OCI-LY7 (cell line): Measurements from ENCODE around the gene GPD1L. TPM values are rescaled to one million over a fixed set of nuclear protein-coding genes. Genes with fewer than 3 reads are reported as not detected.

Experiments
- BruUV-seq: library from RNA; stranded (reverse); fragments of 400-500 nt; replicated peaks from 2 replicates; lab custom pipeline; 2021; lab: Mats Ljungman, UMichigan
- CTCF ChIA-PET: fragments of 300-600 bp; sonication (Branson Sonifier 250); formaldehyde crosslinking; loops from one replicate; lab custom pipeline; 2022; ENCODE audit warnings: antibody characterized with exemption; ENCODE audit not compliant: unreplicated experiment; lab: Charles Lee
- POLR2A ChIA-PET: fragments of 300-600 bp; sonication (Branson Sonifier 250); formaldehyde crosslinking; loops from one replicate; lab custom pipeline; 2022; ENCODE audit warnings: antibody characterized with exemption; lab: Charles Lee
- DNase-seq: peaks from one replicate; pipeline ENCODE4 v3.0.0-alpha.2; 2015; ENCODE audit warnings: low spot score
- H2AFZ ChIP-seq: fragments of 200-600 bp; sonication (generic), shearing (Covaris generic); 2 replicates; pipeline ENCODE4 v1.6.1; 2014; ENCODE audit warnings: mild to moderate bottlenecking, antibody characterized with exemption, low read length, moderate library complexity
- H3K27ac ChIP-seq: fragments of 200-600 bp; sonication (generic); 2 replicates; pipeline ENCODE4 v1.5.1; 2014; ENCODE audit warnings: mixed run types, low read depth, mild to moderate bottlenecking, moderate library complexity, low read length, inconsistent platforms; ENCODE audit not compliant: poor library complexity, severe bottlenecking
- H3K36me3 ChIP-seq: fragments of 200-600 bp; sonication (generic); 2 replicates; pipeline ENCODE4 v1.6.1; 2014; ENCODE audit warnings: mild to moderate bottlenecking, antibody characterized with exemption, low read length, moderate library complexity, mixed read lengths; ENCODE audit not compliant: insufficient read depth
- H3K4me1 ChIP-seq: fragments of 200-600 bp; sonication (generic); 2 replicates; pipeline ENCODE4 v1.5.1; 2014; ENCODE audit warnings: mild to moderate bottlenecking, low read length; ENCODE audit not compliant: insufficient read depth, poor library complexity, severe bottlenecking
- H3K4me2 ChIP-seq: fragments of 200-600 bp; sonication (generic); 2 replicates; pipeline ENCODE4 v1.6.1; 2014; ENCODE audit warnings: mild to moderate bottlenecking, low read length
- H3K4me3 ChIP-seq: fragments of 200-600 bp; sonication (generic); 2 replicates; pipeline ENCODE4 v1.5.1; 2014; ENCODE audit warnings: mild to moderate bottlenecking, low read depth, low read length; ENCODE audit not compliant: poor library complexity, severe bottlenecking
- H3K79me2 ChIP-seq: fragments of 200-600 bp; sonication (generic); 2 replicates; pipeline ENCODE4 v1.6.1; 2016; ENCODE audit warnings: low read depth, mild to moderate bottlenecking, low read length, moderate library complexity, mixed read lengths; ENCODE audit not compliant: insufficient read depth
- H3K9me2 ChIP-seq: fragments of 200-600 bp; sonication (generic); 2 replicates; pipeline ENCODE4 v1.6.1; 2016; ENCODE audit warnings: mild to moderate bottlenecking, low read length, mixed read lengths; ENCODE audit not compliant: insufficient read depth
- H3K9me3 ChIP-seq: fragments of 200-600 bp; sonication (generic); 2 replicates; pipeline ENCODE4 v1.6.1; 2014; ENCODE audit warnings: mild to moderate bottlenecking, mixed run types, low read length, mixed read lengths
- H4K20me1 ChIP-seq: fragments of 200-600 bp; sonication (generic); 2 replicates; pipeline ENCODE4 v1.6.1; 2014; ENCODE audit warnings: mild to moderate bottlenecking, antibody characterized with exemption, low read length, moderate library complexity, mixed read lengths; ENCODE audit not compliant: insufficient read depth
- CTCF ChIP-seq: fragments of 200-600 bp; sonication (generic); conservative IDR thresholded peaks from 2 replicates; pipeline ENCODE4 v1.5.1; 2014; ENCODE audit warnings: mild to moderate bottlenecking, antibody characterized with exemption, low read length, moderate library complexity, mixed read lengths
- EZH2phosphoT487 ChIP-seq: fragments of 200-600 bp; sonication (generic); IDR thresholded peaks from 2 replicates; pipeline ENCODE4 v1.6.1; 2018; ENCODE audit warnings: low read depth, borderline replicate concordance, mild to moderate bottlenecking, mixed run types, antibody characterized with exemption, low read length, moderate library complexity, mixed read lengths
- intact Hi-C: fragments of 100-400 bp; cut with micrococcal nuclease; formaldehyde crosslinking; loops from one replicate; pipeline ENCODE4 v1.10.0; 2022; ENCODE audit not compliant: unreplicated experiment
- total RNA-seq, 2 experiments: library from RNA; depleted of rRNA in 1 of 2; stranded (reverse); fragments of >200 nt in 1 of 2; shearing (Covaris generic) in 1 of 2; gene quantifications; 2 replicates each; pipeline ENCODE4 v1.2.3, GENCODE V29; 2014 to 2022

GPD1L gene
- total RNA-seq, 2 experiments from 2014 or later, result 27.5 to 29.2 TPM

GRCh38 chr3:32154205-32154579, 47.8 kb downstream of the GPD1L start:
- Histone ChIP-seq H3K9me3 (no peaks in the 10 kb centered on the region), H3K27ac (no peak overlapping the region), H3K4me2 (no peak overlapping the region), H3K9me2 (no peaks in the 10 kb centered on the region), H3K36me3 (peaks cover 40% of the 10 kb centered on the region), H3K4me3 (no peak overlapping the region), H4K20me1 (no peaks in the 10 kb centered on the region), H3K4me1 (no peaks in the 10 kb centered on the region), H2AFZ (no peak overlapping the region), H3K79me2 (no peaks in the 10 kb centered on the region)
- ChIA-PET POLR2A (interaction anchor here (0.6 to 1.4 kb wide), 4 partner anchors 10 to 137 kb away, joined by 3 to 7 read pairs (median 4); no protein-coding TSS in a partner anchor), CTCF (interaction anchor here (0.5 to 1.0 kb wide), 4 partner anchors 32 to 137 kb away, joined by 3 read pairs; no protein-coding TSS in a partner anchor)
- intact Hi-C loops, result no loop called here
- no TSS peak for BruUV-seq
- TF ChIP-seq CTCF, result peak; percentile 71
- no peak for TF ChIP-seq EZH2phosphoT487
- DNase-seq, result peak; percentile 50

GRCh38 chr3:32155117-32155516, 48.7 kb downstream of the GPD1L start:
- no peak overlapping the region for H3K4me2 ChIP-seq
- intact Hi-C loops, result no loop called here
- no peaks in the 10 kb centered on the region for H3K9me3 ChIP-seq
- H3K4me1 ChIP-seq, result no peaks in the 10 kb centered on the region
- no peak overlapping the region for H3K4me3 ChIP-seq
- TF ChIP-seq EZH2phosphoT487, result no peak
- TF ChIP-seq CTCF, result no peak
- no TSS peak for BruUV-seq
- H3K27ac ChIP-seq, result no peak overlapping the region
- no peak overlapping the region for H2AFZ ChIP-seq
- DNase-seq, result no peak
- no peaks in the 10 kb centered on the region for H4K20me1 ChIP-seq
- ChIA-PET POLR2A (interaction anchor here (0.9 to 1.4 kb wide), 3 partner anchors 11 to 138 kb away, joined by 4 to 7 read pairs (median 5); no protein-coding TSS in a partner anchor), CTCF (interaction anchor here (0.7 kb wide), 1 partner anchor 370 kb away, joined by 3 read pairs; no protein-coding TSS in a partner anchor)
- no peaks in the 10 kb centered on the region for H3K9me2 ChIP-seq
- H3K36me3 ChIP-seq, result peaks cover 36% of the 10 kb centered on the region
- no peaks in the 10 kb centered on the region for H3K79me2 ChIP-seq

- no TSS peak for BruUV-seq
- no peaks in the 10 kb centered on the region for H3K79me2 ChIP-seq
- CTCF ChIA-PET, result no interaction called here
- no peak overlapping the region for H2AFZ ChIP-seq
- intact Hi-C loops, result no loop called here
- DNase-seq, result no peak
- H3K9me3 ChIP-seq, result no peaks in the 10 kb centered on the region
- H3K9me2 ChIP-seq, result no peaks in the 10 kb centered on the region
- no peak overlapping the region for H3K27ac ChIP-seq
- peaks cover 27% of the 10 kb centered on the region for H3K36me3 ChIP-seq
- POLR2A ChIA-PET, result no interaction called here
- TF ChIP-seq EZH2phosphoT487, result no peak
- no peak for TF ChIP-seq CTCF
- H3K4me1 ChIP-seq, result no peaks in the 10 kb centered on the region
- H4K20me1 ChIP-seq, result no peaks in the 10 kb centered on the region
- H3K4me2 ChIP-seq, result no peak overlapping the region
- H3K4me3 ChIP-seq, result no peak overlapping the region
Observed at GRCh38 chr3:32157600-32158264, 51.3 kb downstream of the GPD1L start.
